ENCODE results near the gene SH2D5.

Gene SH2D5

DNA sequence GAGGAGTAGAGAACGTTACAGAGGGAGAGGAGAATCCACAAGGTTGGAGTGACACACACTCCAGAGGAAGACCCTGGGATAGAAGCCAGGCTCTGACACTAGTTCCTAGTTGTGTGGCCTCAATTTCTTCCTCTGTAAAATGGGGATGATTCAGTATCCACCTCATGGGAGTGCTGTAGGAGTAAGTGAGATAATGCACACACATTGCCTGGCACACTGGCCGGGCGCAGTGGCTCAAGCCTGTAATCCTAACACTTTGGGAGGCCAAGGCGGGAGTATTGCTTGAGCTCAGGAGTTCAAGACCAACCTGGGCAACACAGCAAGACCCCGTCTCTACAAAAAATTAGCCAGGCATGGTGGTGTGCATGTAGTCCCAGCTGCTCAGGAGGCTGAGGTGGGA lies 23.6 kb downstream of the SH2D5 start:
- TF ChIP-seq, protein P1, sequence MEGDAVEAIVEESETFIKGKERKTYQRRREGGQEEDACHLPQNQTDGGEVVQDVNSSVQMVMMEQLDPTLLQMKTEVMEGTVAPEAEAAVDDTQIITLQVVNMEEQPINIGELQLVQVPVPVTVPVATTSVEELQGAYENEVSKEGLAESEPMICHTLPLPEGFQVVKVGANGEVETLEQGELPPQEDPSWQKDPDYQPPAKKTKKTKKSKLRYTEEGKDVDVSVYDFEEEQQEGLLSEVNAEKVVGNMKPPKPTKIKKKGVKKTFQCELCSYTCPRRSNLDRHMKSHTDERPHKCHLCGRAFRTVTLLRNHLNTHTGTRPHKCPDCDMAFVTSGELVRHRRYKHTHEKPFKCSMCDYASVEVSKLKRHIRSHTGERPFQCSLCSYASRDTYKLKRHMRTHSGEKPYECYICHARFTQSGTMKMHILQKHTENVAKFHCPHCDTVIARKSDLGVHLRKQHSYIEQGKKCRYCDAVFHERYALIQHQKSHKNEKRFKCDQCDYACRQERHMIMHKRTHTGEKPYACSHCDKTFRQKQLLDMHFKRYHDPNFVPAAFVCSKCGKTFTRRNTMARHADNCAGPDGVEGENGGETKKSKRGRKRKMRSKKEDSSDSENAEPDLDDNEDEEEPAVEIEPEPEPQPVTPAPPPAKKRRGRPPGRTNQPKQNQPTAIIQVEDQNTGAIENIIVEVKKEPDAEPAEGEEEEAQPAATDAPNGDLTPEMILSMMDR (IDR thresholded peaks at IDR 0.05; ENCODE audit: borderline replicate concordance, control extremely low read depth, extremely low read depth, insufficient read depth, missing control alignments): no peak
- in situ Hi-C loops (cut with MboI; ENCODE audit: low sequenced_read_pairs, unreplicated experiment): no loop called here
- DNase-seq (ENCODE audit: low spot score): no peak

DNA sequence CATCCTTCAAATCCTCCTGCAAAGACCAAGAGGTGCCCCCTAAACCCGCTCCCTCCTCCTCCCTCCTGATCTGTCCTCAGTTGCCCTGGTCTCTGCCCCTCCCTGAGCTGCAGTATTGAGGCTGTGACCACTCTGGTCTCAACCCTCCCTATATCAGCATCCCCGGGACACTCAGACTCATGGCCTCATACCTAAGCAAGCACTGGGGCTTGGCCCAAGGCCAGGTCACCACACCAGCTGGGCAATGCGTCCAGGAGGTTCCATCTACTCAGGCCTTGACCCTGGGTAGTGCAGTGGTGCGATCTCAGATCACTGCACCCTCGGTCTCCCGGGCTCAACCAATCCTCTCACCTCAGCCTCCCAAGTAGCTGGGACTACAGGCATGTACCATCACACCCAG lies 24.4 kb downstream of the SH2D5 start:
- in situ Hi-C loops (cut with MboI; ENCODE audit: low sequenced_read_pairs, unreplicated experiment): no loop called here
- DNase-seq (ENCODE audit: low spot score): no peak

DNA sequence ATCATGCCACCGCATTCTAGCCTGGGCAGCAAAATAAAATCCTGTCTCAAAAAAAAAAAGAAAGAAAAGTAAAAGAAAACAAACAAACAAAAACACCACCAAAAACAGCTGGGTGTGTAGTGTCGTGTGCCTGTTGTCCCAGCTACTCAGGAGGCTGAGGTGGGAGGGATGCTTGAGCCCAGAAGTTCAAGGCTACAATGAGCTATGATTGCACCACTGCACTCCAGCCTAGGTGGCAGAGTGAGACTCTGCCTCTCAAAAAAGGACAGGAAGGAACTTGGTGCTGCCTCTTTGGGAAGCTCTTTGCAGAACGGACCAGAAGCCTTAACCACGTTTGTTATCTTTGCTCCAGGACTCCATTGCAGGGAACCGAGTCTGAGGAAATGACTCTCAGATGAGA lies 25.7 kb downstream of the SH2D5 start:
- TF ChIP-seq, protein P1 (IDR thresholded peaks at IDR 0.05; ENCODE audit: borderline replicate concordance, control extremely low read depth, extremely low read depth, insufficient read depth, missing control alignments): no peak
- in situ Hi-C loops (cut with MboI; ENCODE audit: low sequenced_read_pairs, unreplicated experiment): no loop called here
- no peak for DNase-seq (ENCODE audit: low spot score)

More for the DNA sequence above, 24.4 kb downstream of the SH2D5 start:
- TF ChIP-seq, protein P1 (IDR thresholded peaks at IDR 0.05; ENCODE audit: borderline replicate concordance, control extremely low read depth, extremely low read depth, insufficient read depth, missing control alignments): no peak

DNA sequence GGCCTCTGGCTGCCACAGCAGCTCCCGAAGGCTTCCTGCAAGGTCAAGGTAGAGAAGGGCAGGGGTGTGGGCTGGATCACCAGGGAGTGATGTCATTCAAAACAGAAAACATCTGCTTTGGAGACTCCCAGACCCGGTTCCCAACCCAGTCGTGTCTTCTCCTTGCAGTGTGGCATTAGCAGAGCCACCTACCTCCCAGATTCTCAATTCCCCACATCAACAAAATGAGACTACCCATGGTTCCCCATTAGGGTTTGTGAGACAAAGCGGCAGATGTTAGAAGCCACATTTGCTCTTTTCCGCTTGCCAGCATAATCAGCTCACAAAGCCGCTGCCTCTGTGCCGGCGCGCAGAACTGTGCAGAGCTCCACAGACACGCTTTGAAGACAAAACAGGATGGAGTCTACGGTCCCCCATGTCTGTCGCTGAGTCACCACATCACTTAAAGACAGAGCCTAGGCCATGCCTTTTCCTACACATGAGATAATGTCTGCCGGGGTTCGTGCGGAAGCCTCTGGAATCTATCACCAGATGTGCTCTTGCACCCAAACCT lies 27.2 kb downstream of the SH2D5 start:
- TF ChIP-seq, protein P1 (IDR thresholded peaks at IDR 0.05; ENCODE audit: borderline replicate concordance, control extremely low read depth, extremely low read depth, insufficient read depth, missing control alignments): no peak
- DNase-seq (ENCODE audit: low spot score): no peak
- in situ Hi-C loops (cut with MboI; ENCODE audit: low sequenced_read_pairs, unreplicated experiment): no loop called here

DNA sequence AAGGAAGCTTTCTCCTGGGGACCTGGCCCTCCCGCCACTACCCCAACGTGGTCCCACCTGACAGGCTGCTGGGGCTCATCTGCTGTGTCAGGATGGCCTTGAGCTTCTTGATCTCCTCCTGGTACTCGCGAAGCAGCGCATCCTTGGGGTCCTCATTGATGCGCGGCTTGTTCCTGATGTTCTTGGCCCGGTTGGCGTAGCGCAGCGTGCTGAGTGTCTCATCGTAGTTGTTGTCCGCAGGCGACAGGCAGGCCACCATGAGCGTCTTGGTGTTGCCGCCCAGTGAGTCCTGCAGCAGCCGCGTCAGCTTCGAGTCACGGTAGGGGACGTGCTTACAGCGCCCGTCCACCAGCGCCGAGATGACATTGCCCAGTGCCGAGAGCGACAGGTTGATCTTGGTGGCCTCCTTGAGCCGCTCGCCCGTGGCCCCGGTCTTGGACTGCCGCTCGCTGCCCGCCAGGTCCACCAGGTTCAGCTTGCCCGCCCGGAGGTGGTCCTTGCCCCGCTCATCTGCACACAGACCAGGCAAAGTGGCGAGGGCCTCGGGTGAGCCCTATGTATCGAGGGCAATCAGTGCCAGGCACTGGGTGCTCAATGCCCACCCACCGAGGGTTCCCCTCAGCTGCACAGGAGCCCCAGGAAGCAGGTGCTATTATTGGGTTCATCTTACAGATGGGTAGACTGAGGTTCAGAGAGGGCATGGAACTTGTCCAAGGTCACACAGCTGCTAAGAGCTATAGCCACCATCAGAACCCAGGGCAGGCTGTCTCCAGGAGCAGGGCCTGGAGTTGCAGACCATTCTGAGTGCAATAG lies 27.9 kb downstream of the SH2D5 start:
- TF ChIP-seq, protein P1 (IDR thresholded peaks at IDR 0.05; ENCODE audit: borderline replicate concordance, control extremely low read depth, extremely low read depth, insufficient read depth, missing control alignments): no peak
- in situ Hi-C loops (cut with MboI; ENCODE audit: low sequenced_read_pairs, unreplicated experiment): no loop called here
- no peak for DNase-seq (ENCODE audit: low spot score)

DNA sequence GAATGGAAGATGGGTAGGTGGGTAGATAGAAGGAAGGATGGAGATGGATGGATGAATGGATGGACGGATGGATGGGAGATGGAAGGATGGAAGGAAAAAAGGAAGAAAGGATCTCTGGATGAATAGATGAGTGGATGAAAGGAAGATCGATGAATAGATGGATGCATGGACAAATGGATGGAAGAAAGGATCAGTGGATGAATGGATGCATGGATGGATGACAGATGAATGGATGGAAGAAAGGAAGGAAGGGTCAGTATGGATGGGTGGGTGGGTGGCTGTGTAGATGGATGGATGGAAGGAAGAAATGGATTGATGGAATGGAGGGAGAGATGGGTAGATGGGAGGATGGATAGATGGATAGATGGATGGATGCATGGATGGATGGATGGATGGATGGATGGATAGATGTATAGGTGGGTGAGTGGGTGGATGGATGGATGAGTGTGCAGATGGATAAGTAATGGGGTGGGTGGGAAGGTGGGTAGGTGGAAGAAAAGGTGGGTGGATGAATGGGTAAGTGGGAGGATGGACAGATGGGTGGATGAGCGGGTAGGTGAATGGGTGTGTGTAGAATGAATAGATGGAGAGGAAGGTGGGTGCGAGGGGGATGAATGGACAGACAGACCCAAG lies 29.3 kb downstream of the SH2D5 start:
- TF ChIP-seq, protein P1 (IDR thresholded peaks at IDR 0.05; ENCODE audit: borderline replicate concordance, control extremely low read depth, extremely low read depth, insufficient read depth, missing control alignments): no peak
- in situ Hi-C loops (cut with MboI; ENCODE audit: low sequenced_read_pairs, unreplicated experiment): no loop called here
- DNase-seq (ENCODE audit: low spot score): no peak
